GM21737 (cell line): ENCODE results near the gene AURKA.
"Not testable (repeated sequence)": the region's sequence is repeated elsewhere in the genome, so short reads cannot be mapped to it uniquely, and the experiment has no call there.

Experiments used
- ATAC-seq: cut with Tn5 transposase; IDR thresholded peaks from one replicate; pipeline ENCODE4 v1.9.1; 2021; ENCODE audit warnings: mild to moderate bottlenecking, moderate library complexity; ENCODE audit not compliant: unreplicated experiment

AURKA gene

DNA sequence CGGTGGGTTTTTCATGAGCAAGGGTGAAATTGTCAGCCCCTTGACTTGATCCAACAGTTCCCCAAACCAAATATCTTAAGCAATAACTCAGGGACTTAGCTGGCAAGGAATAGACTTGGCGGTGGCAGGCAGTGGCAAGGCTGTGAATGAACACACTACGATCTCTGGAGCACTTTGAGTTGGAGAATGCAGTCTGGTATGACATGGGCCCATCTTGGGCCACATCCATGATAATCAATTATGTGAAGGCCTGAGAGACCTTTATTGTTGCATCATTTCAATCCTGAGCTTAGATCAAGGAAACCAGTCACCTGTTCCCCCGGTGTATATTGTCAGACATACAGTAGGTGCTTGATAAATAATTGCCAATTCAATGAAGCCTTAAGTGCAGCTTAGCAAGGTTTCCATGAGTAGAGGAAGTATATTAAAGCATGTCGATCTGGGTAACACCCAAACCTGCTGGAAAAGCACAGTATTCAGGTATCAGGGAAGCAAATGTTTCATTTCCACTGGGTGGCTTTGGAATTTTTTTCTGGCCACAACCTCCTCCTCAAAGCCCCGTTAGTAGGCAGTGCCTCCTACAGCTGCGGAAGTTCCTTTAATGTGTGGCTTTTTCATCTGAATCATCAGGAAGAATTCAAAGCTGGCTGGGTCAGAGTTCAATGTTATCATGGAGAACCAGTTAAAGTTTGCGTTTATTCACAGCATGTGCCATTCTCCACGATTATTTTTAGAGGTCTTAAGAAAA lies 30.2 kb upstream of the AURKA start:
- no peak for ATAC-seq

DNA sequence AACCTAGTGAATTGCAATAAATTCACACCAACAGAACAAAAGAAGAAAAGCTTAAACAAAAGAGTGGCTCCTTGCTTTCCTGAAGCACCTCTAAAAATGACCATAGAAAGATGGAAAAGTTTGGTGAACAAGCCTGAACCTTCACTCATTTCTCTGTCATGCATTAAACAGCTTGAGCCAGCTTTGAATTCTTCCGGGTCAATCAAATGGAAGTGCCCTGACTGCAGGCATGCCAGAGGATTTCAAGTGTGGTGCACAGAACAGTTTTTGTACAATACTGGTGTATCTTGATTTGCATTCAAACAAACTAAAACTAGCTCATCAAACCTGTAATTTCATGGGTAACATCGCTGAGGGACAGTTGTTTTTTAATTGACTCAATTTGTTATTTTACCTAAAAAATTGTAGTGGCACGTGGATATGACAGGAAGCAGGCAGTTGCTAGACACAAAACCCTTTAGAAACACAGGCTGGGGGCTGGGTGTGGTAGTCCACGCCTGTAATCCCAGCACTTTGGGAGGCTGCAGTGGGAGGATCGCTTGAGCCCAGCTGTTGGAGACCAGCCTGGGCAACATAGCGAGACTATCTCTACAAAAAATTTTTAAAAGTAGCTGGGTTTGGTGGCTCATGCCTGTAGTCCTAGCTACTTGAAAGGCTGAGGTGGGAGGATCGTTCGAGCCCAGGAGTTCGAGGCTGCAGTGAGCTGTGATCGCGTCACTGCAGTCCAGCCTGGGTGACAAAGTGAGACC lies 29.1 kb upstream of the AURKA start:
- ATAC-seq: no peak

DNA sequence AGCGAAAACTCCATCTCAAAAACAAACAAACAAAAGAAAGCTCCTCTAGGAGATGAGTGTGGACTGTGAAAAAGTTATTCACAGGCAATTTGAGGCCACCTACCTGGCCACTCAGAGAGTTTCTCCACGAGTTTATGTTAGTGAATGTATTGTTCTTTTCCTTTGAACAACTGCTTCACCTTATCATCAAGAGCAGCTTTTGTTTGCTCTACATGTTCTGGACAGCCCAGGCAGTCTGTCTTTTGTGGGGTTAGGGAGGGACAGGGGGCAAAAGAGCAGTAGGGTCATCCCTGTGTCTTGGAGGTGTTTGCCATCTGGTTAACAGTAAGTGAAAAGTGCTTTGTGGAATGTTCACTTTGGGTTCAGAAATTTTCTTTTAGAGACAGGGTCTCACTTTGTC lies 28.0 kb upstream of the AURKA start:
- ATAC-seq: no peak

DNA sequence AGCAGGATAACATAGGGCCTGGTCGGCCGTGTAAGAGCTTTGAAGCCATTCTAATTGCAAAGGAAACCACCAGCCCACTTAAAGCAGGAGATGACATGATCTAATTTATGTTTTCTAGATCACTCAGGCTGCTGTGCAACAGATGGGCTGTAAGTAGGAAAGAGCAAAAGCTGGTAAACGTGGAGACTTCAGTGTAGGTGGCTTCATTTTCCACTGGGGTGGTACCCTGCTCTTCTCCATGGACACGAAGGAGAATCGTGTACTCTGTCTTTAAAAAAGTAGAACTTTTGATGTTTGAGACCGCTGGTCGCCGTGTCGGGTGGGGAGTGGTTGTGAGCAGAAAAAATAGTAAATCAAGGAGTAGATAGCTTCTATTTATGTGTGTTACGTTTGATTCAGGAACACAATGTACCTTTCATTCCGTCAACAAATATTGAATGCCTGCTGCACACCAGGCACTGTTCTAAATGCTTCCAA lies 26.4 kb upstream of the AURKA start:
- no peak for ATAC-seq

DNA sequence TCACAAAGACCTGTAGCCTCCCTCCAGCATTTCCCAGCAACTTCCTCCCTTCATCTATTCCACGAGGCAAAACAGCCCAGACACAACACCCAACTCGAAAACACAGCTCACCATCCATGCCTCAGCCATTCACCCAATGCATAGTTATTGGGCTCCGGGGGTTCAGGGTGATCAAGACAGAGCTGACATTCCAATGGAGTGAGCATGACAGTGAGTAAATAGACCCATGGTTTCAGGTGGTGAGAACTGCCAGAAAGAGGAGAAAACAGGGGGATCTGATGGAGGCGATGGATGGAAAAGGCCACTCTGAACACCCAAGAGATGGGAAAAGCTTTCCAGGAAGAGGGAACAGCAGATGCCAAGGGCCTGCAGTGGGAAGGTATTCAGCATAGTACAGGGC lies 25.9 kb upstream of the AURKA start:
- ATAC-seq: no peak

DNA sequence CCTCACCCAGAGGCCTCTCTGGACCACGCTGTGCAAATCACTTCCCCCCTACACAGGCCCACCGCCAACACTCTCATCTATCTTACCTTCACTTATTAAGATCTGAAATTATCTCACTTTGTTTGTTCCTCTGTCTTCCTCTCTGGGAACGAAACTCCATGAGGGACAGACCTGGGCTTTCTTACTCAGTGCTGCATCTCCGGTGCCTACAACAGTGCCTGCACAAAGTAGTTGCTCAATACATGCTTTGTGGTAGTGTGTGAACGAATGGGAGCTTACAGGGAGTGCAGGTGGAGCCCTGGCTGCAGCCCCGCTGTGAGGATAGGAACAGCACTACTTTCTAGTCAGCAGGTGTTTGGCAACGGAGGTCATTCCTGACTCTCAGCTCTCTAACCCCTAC lies 25.4 kb upstream of the AURKA start:
- ATAC-seq: no peak

DNA sequence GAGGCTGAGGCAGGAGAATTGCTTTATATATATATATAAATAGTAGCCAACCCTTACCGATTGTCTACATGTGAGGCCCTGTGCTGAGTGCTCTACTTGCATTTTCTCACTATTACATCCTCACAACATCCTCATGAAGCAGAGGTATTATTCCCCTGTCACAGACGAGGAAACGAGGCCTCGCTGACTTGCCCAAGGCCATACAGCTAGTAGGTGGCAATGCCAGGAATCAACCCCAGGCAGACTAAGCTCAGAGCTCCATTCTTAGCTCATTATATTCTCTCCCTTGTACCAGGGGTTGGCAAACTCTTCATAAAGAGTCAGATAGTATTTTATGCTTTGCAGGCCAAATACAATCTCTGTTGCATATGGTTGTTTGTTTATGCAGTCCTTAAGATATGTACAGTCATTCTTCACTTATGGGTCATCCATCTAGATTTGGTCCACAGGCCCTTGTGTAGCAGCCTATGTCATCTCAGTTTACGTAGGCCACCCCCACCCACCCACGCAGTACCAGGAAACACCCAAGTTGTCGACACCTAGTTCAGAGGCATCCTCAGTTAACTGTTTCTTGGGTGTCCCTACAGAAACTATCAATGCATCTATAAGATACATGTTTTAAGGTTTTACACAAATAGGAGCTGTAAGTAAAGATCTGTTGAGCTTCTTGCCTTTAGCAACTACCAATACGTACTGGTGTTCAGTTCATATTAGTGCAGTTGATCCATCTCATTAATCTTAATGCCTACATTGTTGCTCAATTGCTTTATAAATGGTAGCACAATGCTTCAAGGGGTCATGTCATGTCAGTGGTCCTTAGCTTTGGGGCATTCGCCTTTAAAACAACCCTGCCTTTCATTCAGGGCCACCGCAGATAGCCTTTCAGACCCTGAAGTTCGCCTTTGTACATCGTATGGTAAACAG lies 23.1 kb upstream of the AURKA start:
- no peak for ATAC-seq

DNA sequence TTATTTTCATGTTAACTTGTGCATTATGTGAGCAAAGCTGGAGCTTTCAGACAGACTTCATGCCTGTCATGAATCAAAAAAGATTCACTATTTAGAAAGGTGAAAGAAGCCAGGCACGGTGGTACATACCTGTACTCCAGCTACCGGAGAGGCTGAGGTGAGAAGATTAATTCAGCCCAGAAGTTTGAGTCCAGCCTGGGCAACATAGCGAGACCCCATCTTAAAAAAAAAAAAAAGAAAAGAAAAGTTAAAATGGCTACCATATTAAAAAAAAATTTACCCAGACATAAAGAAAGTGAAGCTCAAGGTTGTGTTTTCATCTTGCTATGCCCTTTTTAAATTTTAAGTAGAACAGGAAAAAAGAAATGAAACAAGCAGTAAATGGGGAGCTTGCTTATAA lies 20.9 kb upstream of the AURKA start:
- no peak for ATAC-seq

DNA sequence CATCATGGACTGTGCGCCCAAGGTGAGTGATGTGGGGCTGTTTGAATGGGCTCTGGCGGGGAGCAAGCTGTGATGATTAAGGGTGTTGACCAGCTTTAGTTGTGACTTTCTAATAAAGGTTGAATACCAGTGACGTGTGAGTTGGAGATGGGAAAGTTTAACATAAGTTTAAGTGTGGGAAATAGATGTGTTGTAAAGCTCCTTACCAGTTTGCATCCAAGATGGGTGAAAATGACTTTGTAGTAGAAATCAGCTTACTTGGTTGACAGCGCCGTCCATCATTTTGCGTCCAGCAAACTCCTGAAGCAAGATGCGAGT lies 20.4 kb upstream of the AURKA start:
- no peak for ATAC-seq

DNA sequence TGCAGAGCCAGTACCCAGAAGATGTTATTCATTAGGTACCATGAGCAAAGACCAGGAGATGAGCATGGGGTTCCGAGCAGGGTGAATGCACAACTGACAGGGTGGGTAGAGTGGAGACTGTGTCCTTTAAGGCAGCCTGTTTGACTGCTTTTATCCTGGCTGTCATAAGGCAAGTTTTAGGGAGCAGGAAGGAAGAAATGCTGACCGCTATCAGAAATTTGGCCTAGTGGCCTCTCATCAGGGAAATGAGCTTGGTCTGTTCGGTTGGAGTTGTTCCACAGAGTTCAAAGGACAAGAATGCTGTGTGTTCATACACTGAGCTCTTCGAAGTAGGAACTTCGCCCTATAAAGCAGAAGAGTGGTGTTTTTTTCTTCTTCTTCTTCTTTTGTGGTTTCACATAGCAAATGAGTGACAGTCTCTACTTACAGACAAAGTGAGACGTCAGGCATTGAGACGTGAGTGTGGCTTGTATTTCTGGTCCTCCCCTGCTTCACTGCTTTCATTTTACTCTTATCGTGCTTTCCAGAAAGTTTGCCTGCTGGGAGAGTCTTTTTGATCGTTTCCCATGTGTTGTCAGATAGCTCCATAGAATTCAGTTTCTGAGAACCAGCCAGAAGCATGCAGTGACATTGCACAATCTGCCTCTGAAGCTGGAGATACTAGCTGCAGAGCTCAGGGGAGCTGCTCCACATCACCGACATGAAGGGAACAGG lies 19.9 kb upstream of the AURKA start, which contains the start of gene CASS4:
TSS of gene CASS4 (plus strand) at position 502 of the 714 bp plus-strand sequence. CDS start at position 701, 199 bp downstream.
- peak; percentile 62 for ATAC-seq

DNA sequence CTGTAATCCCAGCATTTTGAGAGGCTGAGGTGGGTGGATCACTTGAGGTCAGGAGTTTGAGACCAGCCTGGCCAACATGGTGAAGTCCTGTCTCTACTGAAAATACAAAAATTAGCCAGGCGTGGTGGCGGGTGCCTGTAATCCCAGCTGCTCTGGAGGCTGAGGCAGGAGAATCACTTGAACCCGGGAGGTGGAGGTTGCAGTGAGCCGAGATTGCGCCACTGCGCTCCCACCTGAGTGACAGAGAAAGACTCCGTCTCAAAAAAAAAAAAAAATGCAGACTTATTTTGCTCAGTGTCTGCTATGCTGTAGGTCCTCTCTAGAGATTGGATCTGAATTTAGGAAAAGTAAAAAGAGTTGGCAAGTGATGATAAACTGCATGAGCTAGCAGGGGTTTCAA lies 19.3 kb upstream of the AURKA start:
- not testable (repeated sequence) for ATAC-seq

DNA sequence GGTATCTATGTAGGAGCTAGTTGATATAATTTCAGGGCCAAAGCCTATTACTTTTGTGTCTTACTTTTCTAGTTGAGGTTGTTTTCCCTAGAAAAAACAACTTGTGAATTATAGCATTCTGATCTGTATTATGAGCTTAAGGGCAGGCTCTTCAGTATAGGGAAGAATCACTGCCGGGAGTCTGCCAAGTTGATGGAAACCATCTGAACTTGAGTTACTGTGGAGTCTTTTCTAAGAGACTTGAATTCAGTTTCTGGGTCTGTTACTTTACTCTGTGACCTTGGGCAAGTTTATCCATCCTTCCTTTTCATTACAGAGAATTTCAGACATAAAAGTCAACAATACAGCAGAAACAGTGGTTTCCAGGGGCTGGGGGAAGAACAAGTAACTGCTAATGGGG lies 17.9 kb upstream of the AURKA start:
- no peak for ATAC-seq

DNA sequence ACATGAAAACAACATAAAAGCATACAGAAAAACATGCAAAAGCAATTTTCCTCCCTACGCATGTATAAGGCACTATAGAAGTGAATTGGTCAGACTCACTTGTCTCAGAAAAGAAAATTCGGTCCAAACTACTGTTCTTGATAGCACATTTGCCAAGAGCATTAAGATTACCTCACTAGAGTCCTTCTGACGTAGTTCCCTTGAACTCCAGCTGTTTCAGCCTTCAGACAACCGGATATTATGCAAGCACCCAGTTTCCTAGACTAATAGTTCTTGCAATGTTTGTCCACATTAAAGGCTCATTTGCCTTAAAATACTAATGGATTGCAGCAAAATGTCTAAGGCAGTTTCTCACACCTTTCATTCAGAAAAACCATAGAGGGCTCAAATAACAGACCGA lies 17.5 kb upstream of the AURKA start:
- no peak for ATAC-seq

DNA sequence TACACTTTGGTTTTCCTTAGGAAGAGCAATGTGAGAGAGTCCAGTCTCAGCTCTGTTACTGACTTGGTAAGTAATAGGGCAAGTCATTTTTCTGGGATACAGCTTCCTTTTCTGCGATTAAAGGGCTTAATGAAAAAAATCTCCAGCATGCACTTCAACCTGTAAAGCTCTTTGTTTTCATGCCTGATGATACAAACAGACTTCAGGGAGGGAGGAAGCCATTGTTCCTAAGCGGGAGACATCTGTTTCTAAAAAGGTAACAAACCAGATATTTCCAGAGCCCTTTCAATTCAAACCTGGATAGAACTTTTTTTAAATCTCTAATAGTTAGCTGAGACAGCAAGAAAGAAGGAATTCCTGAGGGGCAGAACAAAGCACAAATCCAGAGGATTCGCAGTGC lies 14.9 kb upstream of the AURKA start:
- no peak for ATAC-seq

DNA sequence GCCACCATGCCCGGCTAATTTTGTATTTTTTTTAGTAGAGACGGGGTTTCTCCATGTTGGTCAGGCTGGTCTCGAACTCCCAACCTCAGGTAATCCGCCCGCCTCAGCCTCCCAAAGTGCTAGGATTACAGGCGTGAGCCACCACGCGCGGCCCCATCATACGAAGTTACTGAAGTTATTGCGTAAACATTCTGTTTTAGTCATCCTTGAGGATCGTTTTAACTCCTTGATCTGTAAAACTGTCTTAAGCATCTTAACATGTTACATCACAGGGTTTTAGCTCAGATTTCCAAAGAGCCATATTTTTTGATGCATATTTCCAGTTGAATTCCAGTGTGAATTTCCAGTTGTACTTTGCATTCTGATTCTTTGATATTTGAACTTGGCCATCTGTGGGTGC lies 13.3 kb upstream of the AURKA start:
- ATAC-seq: not testable (repeated sequence)

DNA sequence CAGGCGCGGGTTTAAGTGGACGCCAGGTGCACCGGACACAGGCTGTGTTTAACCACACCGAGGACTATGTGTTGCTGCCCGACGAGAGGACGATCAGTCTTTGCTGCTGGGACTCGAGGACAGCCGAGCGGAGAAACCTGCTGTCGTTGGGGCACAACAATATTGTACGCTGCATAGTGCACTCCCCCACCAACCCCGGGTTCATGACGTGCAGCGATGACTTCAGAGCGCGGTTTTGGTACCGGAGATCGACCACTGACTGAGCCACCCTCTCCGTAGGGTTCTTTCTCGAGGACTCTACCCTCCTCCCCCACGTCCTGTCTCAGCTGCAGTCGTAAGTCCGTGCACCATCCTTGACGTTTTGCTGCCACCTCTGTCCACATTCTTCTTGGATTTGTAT lies 11.4 kb upstream of the AURKA start:
- no peak for ATAC-seq

DNA sequence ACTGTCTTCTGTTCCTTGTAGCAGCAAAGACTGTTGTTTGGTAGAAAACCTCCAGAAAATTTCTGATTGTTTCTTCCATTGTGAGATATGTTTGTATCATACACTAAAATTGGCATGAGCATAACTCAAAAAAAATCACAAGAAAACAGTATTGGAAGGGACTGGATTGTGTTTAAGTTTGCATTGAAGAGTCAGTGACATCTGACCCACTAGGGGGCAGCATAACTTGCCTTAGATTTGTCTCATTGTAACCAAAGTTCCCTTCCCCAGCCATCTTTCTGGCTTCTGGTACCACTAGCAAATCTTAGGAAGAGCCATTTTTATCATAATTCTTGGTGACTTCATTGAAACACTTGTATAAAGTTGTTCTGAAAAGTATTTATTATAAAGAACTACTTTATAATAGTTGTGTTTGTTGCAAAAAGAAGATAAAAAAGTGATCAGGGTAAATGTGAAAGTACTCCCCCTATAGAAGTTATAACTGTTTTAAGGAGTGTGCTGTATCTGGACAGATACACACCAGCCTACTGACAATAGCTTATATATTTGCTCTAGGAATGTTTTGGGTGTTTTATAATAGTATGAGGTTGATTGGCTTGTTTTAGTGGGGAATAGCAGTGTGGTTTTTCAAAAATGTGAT lies 8.1 kb upstream of the AURKA start:
- ATAC-seq: peak; percentile 60

DNA sequence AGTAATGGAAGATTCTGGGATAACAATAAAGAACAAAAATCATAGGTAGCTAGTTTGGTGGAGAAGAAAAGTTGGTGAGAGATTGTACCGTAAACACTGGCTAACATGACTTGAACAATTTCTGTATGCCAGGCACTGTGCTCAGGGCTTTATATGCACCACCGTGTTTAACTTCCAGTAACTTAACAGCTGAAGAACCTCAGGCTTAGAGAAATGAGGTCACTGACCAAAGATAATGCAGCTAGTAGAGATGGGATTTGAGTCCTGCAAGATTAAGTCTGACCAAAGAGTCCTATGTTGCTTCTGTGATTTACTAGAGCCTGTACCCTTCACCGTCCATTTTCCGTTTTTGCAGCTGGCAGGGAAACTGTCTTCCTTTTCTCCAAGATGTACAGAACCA lies 3.2 kb upstream of the AURKA start:
- no peak for ATAC-seq

DNA sequence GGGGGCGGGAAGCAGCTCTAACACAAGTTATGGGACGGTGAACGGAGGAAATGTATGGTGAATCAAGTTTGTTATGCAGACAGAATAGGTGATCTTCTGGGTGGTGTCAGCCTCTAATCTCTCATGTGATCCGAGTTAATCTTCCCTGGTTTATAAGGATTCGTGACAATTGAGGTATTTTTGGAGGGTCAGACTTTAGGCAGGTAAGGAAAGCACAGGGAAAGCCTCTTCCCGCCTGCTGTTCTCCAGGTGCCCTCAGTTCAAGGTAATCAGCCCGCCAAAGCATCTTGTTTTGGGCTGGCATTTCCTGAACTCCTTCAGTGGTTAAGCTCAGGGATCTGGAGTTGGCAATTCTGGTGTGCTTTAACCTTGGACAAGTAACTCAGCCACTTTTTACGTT lies 1.6 kb upstream of the AURKA start:
- no peak for ATAC-seq

DNA sequence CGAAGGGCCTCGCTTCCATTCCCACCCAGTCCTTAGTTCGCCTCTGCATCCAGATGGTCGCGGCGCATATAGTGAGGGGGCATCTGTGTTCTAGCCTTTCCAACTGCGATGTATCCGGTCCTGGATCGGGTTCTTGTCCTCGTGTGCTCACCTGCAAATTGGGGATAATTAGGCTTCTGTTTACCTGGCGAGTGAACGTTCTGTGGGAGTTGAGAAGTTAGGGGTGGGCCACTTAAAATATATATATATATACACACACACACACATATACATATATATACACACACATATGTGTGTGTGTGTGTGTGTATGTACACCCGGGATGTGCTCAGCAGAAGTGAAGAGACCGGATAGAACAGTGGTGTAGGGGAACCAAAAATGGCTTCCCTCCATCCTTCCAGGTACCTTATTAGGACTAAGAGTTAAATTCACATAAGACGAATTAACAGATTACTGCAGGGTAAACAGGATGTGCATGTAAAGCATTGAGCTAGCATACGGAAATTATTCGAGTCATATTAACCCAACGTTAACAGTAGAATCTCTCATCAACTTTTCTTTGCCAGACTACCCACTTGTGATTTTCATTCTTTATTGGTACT lies 967 bp upstream of the AURKA start:
- ATAC-seq: no peak
